HepG2 (cell line): ENCODE results near the gene AHR. TPM values are rescaled to one million over a fixed set of nuclear protein-coding genes. Genes with fewer than 3 reads are reported as not detected.
A peak's percentile ranks its signal among the peaks of the same experiment; 100 is the strongest.

ENCODE experiments used
- CC2D1A ChIP-seq: sonication (generic); formaldehyde crosslinking; IDR thresholded peaks from 2 replicates; pipeline ENCODE4 v1.8.1; 2023; ENCODE audit warnings: mild to moderate bottlenecking, missing genetic modification reagents
- DNMT1 ChIP-seq: sonication (generic); formaldehyde crosslinking; IDR thresholded peaks from 2 replicates; pipeline ENCODE4 v1.5.1; 2020; ENCODE audit warnings: mild to moderate bottlenecking, missing genetic modification reagents
- FIP1L1 ChIP-seq: fragments of 200-400 bp; formaldehyde crosslinking; IDR thresholded peaks from 2 replicates; pipeline ENCODE4 v1.6.1; 2018; ENCODE audit warnings: low read depth, mild to moderate bottlenecking, low read length, moderate library complexity, borderline replicate concordance; ENCODE audit not compliant: insufficient read depth
- FOXO4 ChIP-seq: sonication (generic); formaldehyde crosslinking; conservative IDR thresholded peaks from 2 replicates; pipeline ENCODE4 v1.8.1; 2023; ENCODE audit warnings: missing genetic modification reagents
- GMEB2 ChIP-seq: IDR thresholded peaks from 2 replicates; pipeline ENCODE4 v1.6.1; 2016; ENCODE audit warnings: missing biosample characterization, missing genetic modification reagents, low read depth
- KLF9 ChIP-seq: IDR thresholded peaks from 2 replicates; pipeline ENCODE4 v1.6.1; 2016; ENCODE audit warnings: low read depth
- MATR3 ChIP-seq: sonication (generic); formaldehyde crosslinking; IDR thresholded peaks from 2 replicates; pipeline ENCODE4 v1.4.0; 2020; ENCODE audit warnings: missing genetic modification reagents
- MIER3 ChIP-seq: IDR thresholded peaks from 2 replicates; pipeline ENCODE4 v1.6.1; 2016; ENCODE audit warnings: missing compliant biosample characterization, borderline replicate concordance
- MLX ChIP-seq: IDR thresholded peaks from 2 replicates; pipeline ENCODE4 v1.6.1; 2016
- PHF8 ChIP-seq: sonication (generic); formaldehyde crosslinking; IDR thresholded peaks from 2 replicates; pipeline ENCODE4 v1.5.0; 2020; ENCODE audit warnings: missing genetic modification reagents
- PITX1 ChIP-seq: sonication (generic); formaldehyde crosslinking; IDR thresholded peaks from 2 replicates; pipeline ENCODE4 v1.5.1; 2020; ENCODE audit warnings: mild to moderate bottlenecking, missing genetic modification reagents
- RBM39 ChIP-seq: fragments of 200-400 bp; formaldehyde crosslinking; IDR thresholded peaks from one replicate; pipeline ENCODE4 v1.6.1; 2018; ENCODE audit warnings: antibody characterized with exemption, mild to moderate bottlenecking, low read depth, low read length; ENCODE audit not compliant: poor library complexity, severe bottlenecking
- SALL2 ChIP-seq: sonication (generic); formaldehyde crosslinking; IDR thresholded peaks from 2 replicates; pipeline ENCODE4 v1.8.1; 2023; ENCODE audit warnings: mild to moderate bottlenecking, missing genetic modification reagents, inconsistent platforms
- SMAD9 ChIP-seq: sonication (generic); formaldehyde crosslinking; IDR thresholded peaks from 2 replicates; pipeline ENCODE4 v1.5.1; 2020; ENCODE audit warnings: mild to moderate bottlenecking, missing genetic modification reagents
- TP53 ChIP-seq: sonication (generic); formaldehyde crosslinking; conservative IDR thresholded peaks from 2 replicates; pipeline ENCODE4 v1.4.0; 2020; ENCODE audit warnings: missing genetic modification reagents
- ZBTB2 ChIP-seq: sonication (generic); formaldehyde crosslinking; IDR thresholded peaks from 2 replicates; pipeline ENCODE4 v1.8.0; 2022; ENCODE audit warnings: low read depth, missing genetic modification reagents
- ZNF20 ChIP-seq: sonication (generic); formaldehyde crosslinking; IDR thresholded peaks from 2 replicates; pipeline ENCODE4 v1.4.0; 2020; ENCODE audit warnings: mild to moderate bottlenecking, moderate library complexity, missing genetic modification reagents
- ZNF264 ChIP-seq: sonication (generic); formaldehyde crosslinking; IDR thresholded peaks from 2 replicates; pipeline ENCODE4 v1.4.0; 2020; ENCODE audit warnings: missing genetic modification reagents
- ZNF329 ChIP-seq: sonication (generic); formaldehyde crosslinking; IDR thresholded peaks from 2 replicates; pipeline ENCODE4 v1.9.0; 2021; ENCODE audit warnings: low read depth, mild to moderate bottlenecking, missing genetic modification reagents
- ZNF343 ChIP-seq: sonication (generic); formaldehyde crosslinking; IDR thresholded peaks from 2 replicates; pipeline ENCODE4 v1.4.0; 2020; ENCODE audit warnings: mild to moderate bottlenecking, missing genetic modification reagents
- ZNF430 ChIP-seq: sonication (generic); formaldehyde crosslinking; IDR thresholded peaks from 2 replicates; pipeline ENCODE4 v1.9.0; 2021; ENCODE audit warnings: mild to moderate bottlenecking, missing genetic modification reagents
- ZNF619 ChIP-seq: sonication (generic); formaldehyde crosslinking; IDR thresholded peaks from 2 replicates; pipeline ENCODE4 v1.4.0; 2020; ENCODE audit warnings: mild to moderate bottlenecking, missing genetic modification reagents
- ZNF7 ChIP-seq: IDR thresholded peaks from 2 replicates; pipeline ENCODE4 v1.6.1; 2016; ENCODE audit warnings: missing biosample characterization, missing genetic modification reagents
- ZNF704 ChIP-seq: sonication (generic); formaldehyde crosslinking; IDR thresholded peaks from 2 replicates; pipeline ENCODE4 v1.8.1; 2023; ENCODE audit warnings: mild to moderate bottlenecking, inconsistent platforms, moderate library complexity, missing genetic modification reagents, borderline replicate concordance
- polyA plus RNA-seq, 8 experiments: library from polyadenylated mRNA; depleted of rRNA in 3 of 8; stranded (reverse) in 7 of 8; unstranded in 1 of 8; fragments of >200 nt; fragmentation: Illumina TruSeq in 4 of 8; extraction: Trizol in 4 of 8; gene quantifications; 2 replicates each; pipeline versions ENCODE4 v1.2.1 to v1.2.3, GENCODE V29; 2011 to 2016; ENCODE audit warnings: low read depth in 4 of 8, missing spikeins in 1 of 8, mixed read lengths in 1 of 8; ENCODE audit not compliant: insufficient read depth in 1 of 8
- total RNA-seq, 5 experiments: library from RNA; depleted of rRNA; stranded (reverse); fragments of >200 nt; fragmentation: Illumina TruSeq; extraction: Trizol; gene quantifications; 2 replicates each; pipeline ENCODE4 v1.2.3, GENCODE V29; 2016; ENCODE audit warnings: low read depth in 1 of 5

The AHR gene
- total and polyA plus RNA-seq, 2 of the 13 experiments (the other 11 are each of a cell fraction or from before 2014, with no cell fraction given), result 9.0 to 31.3 TPM

- TF ChIP-seq ZBTB2 (CRISPR knock-in tag) (no peak; the same call in 1 of the 2 replicates), PHF8 (CRISPR knock-in tag) (peak; percentile 75), ZNF329 (CRISPR knock-in tag) (peak; percentile 77; the same call in 1 of the 2 replicates), GMEB2 (peak; percentile 94), ZNF619 (CRISPR knock-in tag) (no peak), FIP1L1 (no peak), TP53 (CRISPR knock-in tag) (no peak), SMAD9 (no peak), ZNF20 (CRISPR knock-in tag) (no peak), SALL2 (CRISPR knock-in tag) (no peak), ZNF343 (CRISPR knock-in tag) (no peak; the same call in 1 of the 2 replicates), KLF9 (CRISPR knock-in tag) (no peak), MATR3 (CRISPR knock-in tag) (no peak), ZNF7 (no peak), RBM39 (no peak), MLX (CRISPR knock-in tag) (peak; percentile 10; the same call in 1 of the 2 replicates), PITX1 (CRISPR knock-in tag) (peak; percentile 45), FOXO4 (CRISPR knock-in tag) (no peak), ZNF430 (CRISPR knock-in tag) (peak; percentile 58; the same call in 1 of the 2 replicates), MIER3 (no peak; the same call in 1 of the 2 replicates), ZNF264 (CRISPR knock-in tag) (peak; percentile 69; the same call in 1 of the 2 replicates), CC2D1A (CRISPR knock-in tag) (no peak), ZNF704 (CRISPR knock-in tag) (no peak), DNMT1 (CRISPR knock-in tag) (no peak)
Observed at GRCh38 chr7:17298102-17298839, at the start of gene AHR (continued).
